ENCODE data around the gene CEMIP. TPM values are rescaled to one million over a fixed set of nuclear protein-coding genes. Genes with fewer than 3 reads are reported as not detected.

CEMIP gene
- total and polyA plus RNA-seq, 12 donors, result 0.08 to 2.2 (median 0.35) TPM

GRCh38 chr15:80838666-80839065 is 59.5 kb downstream of the CEMIP start:
- WGBS, 4 donors, result 79 to 88% (median 81%) methylated on average over 7 of the region's 7 CpGs
- no peaks in the 10 kb centered on the region for H3K36me3 ChIP-seq (replicated peaks in 1 of 2)
- H3K4me3 ChIP-seq, result no peak overlapping the region
- DNase-seq, result no peak
- H3K27ac ChIP-seq, result no peak overlapping the region
- H3K9me3 ChIP-seq (replicated peaks in 1 of 3), result no peaks in the 10 kb centered on the region
- no peak for TF ChIP-seq CTCF (IDR thresholded peaks at IDR 0.05)
- no peak for TF ChIP-seq POLR2A (IDR thresholded peaks at IDR 0.05)
- no peaks in the 10 kb centered on the region for H3K27me3 ChIP-seq
- no peaks in the 10 kb centered on the region for H3K4me1 ChIP-seq (replicated peaks in 1 of 2)
- intact Hi-C loops (cut with DNase I), result no loop called here

GRCh38 chr15:80839764-80840130 is 60.6 kb downstream of the CEMIP start:
- no peaks in the 10 kb centered on the region for H3K4me1 ChIP-seq (replicated peaks in 1 of 2)
- H3K9me3 ChIP-seq (replicated peaks in 1 of 3), result no peaks in the 10 kb centered on the region
- H3K36me3 ChIP-seq (replicated peaks in 1 of 2), result no peaks in the 10 kb centered on the region
- no peaks in the 10 kb centered on the region for H3K27me3 ChIP-seq
- no peak for DNase-seq
- H3K4me3 ChIP-seq, result no peak overlapping the region
- TF ChIP-seq POLR2A (IDR thresholded peaks at IDR 0.05) (no peak), CTCF (IDR thresholded peaks at IDR 0.05) (no peak)
- intact Hi-C loops (cut with DNase I), result no loop called here
- H3K27ac ChIP-seq, result no peak overlapping the region
- WGBS, 4 donors, result 76 to 85% (median 77%) methylated on average over 3 of the region's 3 CpGs

GRCh38 chr15:80840182-80841130 is 61.3 kb downstream of the CEMIP start:
- no peak overlapping the region for H3K4me3 ChIP-seq
- H3K27ac ChIP-seq, result no peak overlapping the region
- H3K9me3 ChIP-seq (replicated peaks in 1 of 3), result no peaks in the 10 kb centered on the region
- no peaks in the 10 kb centered on the region for H3K36me3 ChIP-seq (replicated peaks in 1 of 2)
- no peaks in the 10 kb centered on the region for H3K27me3 ChIP-seq
- intact Hi-C loops (cut with DNase I), result no loop called here
- TF ChIP-seq CTCF (IDR thresholded peaks at IDR 0.05) (no peak), POLR2A (IDR thresholded peaks at IDR 0.05) (no peak)
- WGBS, 4 donors, result 86 to 97% (median 89%) methylated on average over 14 to 22 of the region's 22 CpGs
- no peak for DNase-seq
- no peaks in the 10 kb centered on the region for H3K4me1 ChIP-seq (replicated peaks in 1 of 2)

- 81 to 87% (median 83%) methylated on average over 5 of the region's 5 CpGs for WGBS, 4 donors
- no peak overlapping the region for H3K27ac ChIP-seq
- intact Hi-C loops (cut with DNase I), result no loop called here
- no peak for DNase-seq
- no peaks in the 10 kb centered on the region for H3K4me1 ChIP-seq (replicated peaks in 1 of 2)
- no peaks in the 10 kb centered on the region for H3K36me3 ChIP-seq (replicated peaks in 1 of 2)
- H3K27me3 ChIP-seq, result no peaks in the 10 kb centered on the region
- no peak for TF ChIP-seq POLR2A (IDR thresholded peaks at IDR 0.05)
- no peak for TF ChIP-seq CTCF (IDR thresholded peaks at IDR 0.05)
- no peak overlapping the region for H3K4me3 ChIP-seq
- H3K9me3 ChIP-seq (replicated peaks in 1 of 3), result no peaks in the 10 kb centered on the region
These were observed 62.4 kb downstream of the CEMIP start for GRCh38 chr15:80841541-80841940.

Measured in adrenal gland (tissue), 12 donors.